GM19238 (cell line): ENCODE results near the gene TMEM204.

ENCODE experiments used
- DNase-seq: peaks from one replicate; pipeline ENCODE4 v3.0.0; 2011; ENCODE audit warnings: low spot score; ENCODE audit not compliant: insufficient read length

The TMEM204 gene

DNA sequence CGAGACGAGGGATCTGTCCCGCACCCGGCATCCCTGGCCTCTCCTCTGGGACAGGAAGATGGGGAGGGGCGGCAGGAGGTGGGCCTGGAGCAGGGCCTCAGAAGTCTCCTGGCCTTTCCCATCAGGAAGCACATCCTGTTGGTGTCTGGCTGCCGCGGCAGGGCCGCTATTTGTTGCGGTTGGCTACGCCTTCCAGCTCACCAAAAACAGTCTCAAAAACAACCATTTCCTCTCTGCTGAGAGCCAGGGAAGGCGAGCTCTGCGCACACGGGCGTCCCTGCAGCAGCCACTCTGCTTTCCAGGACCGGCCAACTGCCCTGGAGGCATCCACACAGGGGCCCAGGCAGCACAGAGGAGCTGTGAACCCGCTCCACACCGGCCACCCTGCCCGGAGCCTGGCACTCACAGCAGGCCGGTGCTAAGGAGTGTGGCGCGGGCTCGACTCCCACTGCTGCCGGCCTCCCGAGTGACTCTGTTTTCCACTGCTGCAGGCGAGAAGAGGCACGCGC, at the start of gene TMEM204:
TSS of gene TMEM204 (plus strand) at position 224 of the 509 bp plus-strand sequence. CDS start 610 bp downstream, outside the sequence.
- DNase-seq, result peak; percentile 43

DNA sequence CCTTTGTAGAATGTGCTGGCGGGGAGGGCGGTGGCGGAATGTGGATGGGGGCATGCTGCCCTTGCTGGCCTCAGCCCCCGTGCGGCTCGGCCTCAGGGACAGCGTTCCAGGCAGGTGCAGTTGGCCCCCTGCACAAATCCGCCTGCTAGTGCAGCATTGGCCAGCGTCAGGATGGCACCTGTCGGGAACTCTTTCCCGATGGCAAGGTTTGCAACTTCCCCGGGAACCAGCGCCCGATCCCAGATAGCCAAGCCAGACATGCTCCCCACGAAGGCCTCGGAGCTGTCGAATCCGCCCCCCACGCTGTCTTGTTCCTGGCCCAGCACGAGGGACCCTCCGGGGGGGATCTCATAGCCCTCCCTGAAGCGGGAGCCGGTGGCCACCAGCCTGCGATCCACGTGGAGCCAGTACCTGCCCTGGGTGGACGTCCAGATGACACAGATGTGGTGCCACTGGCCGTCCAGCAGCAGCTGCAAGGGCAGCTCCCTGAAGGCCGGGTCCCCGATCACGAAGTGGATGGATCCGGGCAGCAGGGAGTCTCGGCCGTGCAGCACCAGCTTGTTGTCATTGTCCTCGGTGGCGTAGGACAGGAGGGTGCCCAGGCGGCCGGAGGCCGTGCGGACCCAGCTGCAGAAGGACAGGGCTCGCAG, 47.5 kb upstream of the TMEM204 start:
- no peak for DNase-seq

DNA sequence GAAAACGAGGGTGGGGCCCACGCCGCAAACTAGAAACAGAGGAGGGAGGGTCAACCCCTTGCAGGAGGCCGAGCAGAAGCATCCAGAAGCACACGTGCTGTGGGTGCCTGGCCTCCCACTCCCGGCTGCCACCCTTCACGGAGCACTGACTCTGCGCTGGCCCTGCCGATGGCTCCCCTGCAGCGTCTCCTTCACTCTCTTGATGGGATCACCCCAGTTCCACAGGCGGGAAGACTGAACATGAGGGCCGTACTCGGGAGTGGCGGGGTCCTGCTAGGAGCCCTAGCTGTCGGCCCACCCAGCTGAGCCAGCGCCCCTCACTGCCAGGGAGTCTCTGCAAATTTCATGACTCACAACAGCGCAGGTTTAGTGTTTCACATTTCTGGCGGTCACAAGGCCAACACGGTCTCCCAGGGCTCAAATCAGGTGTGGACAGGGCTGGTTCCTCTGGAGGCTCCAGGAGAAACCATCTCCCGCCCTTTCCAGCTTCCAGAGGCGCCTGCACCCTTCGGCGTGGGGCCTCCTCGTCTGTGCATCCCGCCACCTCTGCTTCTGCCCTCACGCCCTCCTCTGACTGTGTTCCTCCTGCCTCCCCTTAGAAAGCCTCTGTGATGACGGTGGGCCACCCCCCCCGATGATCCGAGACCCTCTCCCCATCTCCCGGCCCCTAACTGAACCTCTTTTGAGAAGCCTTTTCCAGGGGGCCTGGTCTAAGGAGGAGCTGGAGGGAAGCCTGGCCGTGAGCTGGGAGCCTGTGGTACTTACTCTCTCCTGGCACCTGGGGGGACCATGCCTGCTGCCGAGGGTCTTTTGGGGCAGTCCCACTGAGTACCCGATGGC, 46.7 kb upstream of the TMEM204 start:
- DNase-seq, result no peak

DNA sequence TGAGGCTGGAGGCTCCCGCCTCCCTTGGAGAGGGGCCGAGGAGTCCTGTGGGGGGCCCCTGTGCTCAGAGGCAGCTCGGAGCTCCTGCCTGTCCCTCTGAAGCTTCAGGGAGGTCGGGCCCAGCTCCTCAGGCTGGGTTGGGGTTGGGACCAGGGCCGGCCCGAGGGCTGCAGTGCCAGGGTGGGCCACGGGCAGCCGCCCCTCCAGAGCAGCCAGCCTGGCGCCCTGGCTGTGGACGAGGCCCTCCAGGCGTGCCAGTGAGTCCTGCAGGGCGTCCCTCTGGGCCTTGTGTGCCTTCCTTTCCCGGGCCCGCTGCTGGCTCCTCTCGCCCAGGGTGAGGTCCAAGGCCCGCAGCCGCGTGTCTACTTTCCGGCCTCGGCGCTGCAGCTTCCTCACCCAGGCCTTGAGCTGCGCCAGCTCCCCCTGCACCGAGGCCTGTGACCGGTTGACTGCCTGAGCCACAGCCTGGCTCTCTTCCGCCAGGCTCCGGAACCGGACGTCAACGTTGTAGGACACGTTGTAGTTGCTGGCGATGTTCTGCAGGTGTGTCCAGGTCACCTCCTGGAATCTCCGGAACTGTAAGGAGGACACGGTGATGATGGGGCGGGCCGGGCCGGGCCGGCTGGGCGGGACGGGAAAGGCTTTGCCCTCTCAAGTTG, 45.9 kb upstream of the TMEM204 start:
- no peak for DNase-seq

DNA sequence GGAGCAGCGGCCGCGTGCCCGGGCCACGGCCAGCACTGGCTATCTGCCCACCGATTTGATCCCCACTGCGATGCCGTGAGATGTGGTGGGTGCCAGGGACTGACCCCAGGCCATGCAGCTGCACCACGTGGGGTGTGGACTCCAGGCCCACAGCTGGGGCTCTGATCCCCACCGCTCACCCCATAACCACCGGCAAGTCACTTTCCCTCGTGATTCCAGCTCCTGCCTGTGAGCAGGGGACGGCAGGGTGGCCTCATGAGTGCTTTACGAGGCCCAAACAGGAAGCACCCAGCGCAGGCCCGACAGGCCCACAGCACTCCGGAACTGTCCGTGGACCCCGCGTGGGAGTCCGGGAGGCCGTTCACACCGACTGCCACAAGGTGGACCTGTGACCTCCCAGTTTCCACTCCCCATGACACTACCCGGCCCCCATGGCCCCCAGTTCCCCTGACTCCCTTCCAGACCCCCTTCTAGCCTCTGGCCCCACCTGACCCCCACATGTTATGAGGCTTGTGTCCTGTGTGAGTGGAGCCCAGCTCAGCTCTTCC, 45.3 kb upstream of the TMEM204 start:
- DNase-seq, result no peak

DNA sequence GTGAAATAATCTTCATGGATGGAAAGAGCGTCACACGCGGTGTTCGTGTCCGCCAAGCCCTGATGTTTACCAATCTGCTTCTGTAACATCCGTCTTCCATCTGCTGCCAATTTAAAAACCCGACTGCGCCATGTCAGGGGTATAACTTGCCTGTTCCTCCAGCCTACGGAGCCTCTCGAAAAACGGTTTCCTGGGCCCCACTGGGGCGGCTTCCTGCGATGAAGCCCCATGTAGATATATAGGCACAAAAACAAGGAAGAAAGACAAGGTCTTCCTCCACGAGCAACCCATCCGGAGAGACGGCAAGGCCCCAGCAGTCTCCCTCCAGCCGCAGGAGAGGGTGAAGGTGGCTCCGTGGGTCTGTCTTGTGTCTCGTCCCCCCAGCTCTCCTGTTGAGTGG, 44.8 kb upstream of the TMEM204 start, which contains the start of gene PTX4:
TSS of gene PTX4 (minus strand) at position 326 of the 400 bp plus-strand sequence. CDS start at position 291, 35 bp downstream.
- DNase-seq, result no peak

DNA sequence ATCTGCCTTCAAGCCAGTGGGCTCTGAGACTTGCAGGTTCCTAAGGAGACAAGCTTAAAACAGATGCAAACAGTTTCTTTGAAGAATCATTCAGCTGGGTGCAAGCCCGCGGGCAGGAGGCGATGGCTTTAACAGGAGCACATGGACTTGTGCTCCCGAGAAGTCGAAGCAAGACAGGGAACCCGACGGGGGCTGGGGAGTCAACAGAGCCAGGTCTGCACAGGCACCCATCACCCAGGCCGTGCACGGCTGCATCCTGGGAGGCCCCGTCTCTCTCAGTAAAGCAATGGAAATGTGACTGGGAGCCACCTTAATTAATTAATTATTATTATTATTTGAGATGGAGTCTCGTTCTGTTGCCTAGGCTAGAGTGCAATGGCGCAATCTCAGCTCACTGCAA, 44.4 kb upstream of the TMEM204 start:
- DNase-seq, result no peak

DNA sequence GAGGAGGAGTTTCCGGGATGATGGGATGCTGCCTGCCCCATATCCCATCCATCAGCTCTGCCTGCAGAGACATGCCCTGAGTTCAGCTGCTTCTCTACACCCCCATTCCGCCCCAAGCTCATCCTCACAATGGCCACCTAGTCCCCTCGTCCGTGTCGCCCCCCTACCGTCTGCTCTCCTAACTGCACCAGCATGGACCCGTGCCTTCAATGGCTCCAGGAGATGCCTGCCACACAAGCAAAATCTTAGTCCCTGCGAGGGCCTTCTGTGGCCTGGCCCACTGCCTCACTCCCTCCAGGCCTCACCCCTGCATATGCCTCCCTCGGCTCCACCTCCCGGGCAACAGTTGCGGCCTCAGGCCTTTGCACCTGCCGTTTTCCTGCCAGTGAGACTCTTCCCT, 42.1 kb upstream of the TMEM204 start:
- DNase-seq, result no peak

DNA sequence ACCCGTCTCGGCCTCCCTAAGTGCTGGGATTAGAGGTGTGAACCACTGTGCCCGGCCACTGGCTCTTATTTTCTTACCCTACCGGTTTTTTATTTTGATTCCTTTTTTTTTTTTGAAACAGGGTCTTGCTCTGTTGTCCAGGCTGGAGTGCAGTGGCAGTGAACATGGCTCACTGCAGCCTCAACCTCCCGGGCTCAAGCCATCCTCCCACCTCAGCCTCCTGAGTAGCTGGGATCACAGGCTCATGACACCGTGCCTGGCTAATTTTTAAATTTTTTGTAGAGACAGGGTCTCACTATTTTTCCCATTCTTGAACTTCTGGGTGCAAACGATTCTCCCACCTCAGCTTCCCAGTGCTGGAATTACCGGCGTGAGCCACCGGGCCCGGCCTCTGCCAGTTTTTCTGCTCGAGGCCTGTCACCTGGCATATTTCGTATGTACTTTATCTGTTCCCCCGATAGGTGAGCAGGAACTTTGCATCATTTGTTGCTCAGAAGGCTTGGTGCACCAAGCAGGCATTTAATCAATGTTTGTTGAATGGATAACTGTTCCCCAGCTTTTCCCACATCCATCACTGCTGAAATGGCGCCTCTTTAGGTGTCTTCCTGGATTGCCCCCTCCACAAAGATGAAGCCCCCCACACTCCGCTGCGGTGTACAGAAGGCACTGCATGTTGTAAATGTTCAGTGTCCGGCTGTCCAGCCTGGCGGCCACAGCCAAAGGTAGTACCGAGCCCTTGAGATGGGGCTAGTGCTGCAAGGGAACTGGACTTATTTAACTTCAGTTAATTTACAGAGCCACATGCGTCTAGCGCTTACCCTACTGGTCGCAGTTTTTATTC, 41.2 kb upstream of the TMEM204 start:
- no peak for DNase-seq

DNA sequence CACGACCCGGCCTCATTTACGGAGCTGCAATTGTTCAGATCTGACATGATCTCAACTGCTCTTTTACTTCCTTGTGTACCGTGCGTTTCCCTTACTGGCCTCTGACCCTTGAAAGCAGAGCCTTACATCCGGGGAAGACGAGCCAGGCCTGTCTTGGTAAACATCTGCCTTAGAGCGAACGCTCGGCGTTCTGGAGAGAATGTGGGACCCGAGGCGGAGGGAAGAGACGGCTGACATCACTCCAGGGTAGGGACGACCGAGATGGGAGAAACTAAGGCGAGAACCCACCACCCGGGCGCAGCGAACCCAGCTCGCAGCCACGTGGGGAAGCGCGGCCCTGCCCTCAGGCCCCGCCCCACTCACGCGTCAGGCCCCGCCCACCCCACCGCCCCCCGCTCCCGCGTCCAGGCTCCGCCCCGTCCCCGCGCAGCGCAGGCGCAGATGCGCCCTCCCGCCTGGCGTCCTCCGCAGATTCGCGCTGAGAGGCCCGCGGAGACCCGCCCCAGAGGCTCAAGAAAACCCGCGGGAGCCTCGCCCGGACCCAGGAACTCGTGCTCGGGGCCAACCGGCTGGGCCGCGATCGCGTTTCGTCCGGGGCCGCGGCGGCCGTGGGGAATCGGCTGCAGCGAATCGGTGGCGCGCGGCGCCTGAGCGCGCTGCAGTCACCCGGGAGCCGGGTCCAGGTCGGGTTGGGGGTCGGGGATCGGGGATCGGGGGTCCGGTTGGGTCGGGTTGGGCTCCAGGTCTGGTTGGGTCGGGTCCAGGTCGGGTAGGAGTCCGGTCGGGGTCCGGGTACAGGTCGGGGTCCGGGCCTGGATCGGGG, 40.3 kb upstream of the TMEM204 start, which contains the start of gene TELO2:
TSS of gene TELO2 (plus strand) at position 438 of the 823 bp plus-strand sequence. CDS start 922 bp downstream, outside the sequence.
- peak; percentile 96 for DNase-seq

DNA sequence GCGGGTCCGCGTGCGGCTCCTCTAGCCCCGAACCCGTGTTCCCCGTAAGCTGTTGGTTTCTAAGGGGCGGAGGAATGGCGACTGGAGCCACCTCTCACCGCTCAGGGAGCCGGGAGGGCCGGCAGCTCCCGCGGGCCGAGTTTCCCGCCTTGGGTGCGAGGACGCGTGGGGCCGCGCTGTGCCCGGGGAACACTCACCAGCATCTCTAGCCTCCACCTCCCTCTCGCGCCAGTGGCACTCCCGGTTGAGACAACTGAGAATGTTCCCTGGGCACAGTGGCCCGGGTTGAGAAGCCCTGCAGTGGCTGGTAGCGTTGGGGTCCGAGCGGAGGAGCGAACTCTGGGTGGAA, 39.7 kb upstream of the TMEM204 start:
- DNase-seq, result no peak

DNA sequence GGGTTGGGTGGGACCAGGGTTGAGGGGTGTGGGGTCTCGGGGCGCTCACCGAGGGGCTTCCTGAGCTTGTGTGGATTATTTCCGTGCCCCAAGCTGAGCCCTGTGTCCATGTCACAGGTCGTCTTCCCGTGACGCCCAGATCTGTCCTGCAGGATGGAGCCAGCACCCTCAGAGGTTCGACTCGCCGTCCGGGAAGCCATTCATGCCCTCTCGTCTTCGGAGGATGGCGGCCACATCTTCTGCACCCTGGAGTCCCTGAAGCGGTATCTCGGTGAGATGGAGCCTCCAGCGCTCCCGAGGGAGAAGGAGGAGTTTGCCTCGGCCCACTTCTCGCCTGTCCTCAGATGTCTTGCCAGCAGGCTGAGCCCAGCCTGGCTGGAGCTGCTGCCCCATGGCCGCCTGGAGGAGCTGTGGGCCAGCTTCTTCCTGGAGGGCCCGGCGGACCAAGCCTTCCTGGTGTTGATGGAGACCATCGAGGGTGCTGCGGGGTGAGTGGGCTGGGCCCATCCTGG, 39.3 kb upstream of the TMEM204 start:
- DNase-seq, result no peak

DNA sequence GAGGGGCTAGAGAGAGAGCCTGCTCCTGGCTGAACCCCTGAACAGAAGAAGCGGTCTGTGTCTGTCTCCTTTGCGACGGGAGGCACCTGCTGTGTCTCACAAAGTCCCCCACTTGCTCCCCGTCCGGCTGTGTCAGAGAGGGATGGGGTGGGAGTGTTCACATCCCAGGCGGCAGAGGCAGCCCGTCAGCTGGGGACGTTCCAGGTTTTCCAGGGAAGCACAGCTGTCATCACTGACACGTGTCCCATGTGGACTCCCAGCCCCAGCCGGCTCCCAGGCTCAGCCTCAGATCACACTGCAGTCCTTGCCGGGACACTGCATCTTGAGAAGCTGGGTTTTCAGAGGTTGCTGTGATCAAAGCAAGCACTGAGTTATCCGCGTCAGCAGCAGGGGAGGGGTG, 38.8 kb upstream of the TMEM204 start:
- no peak for DNase-seq

DNA sequence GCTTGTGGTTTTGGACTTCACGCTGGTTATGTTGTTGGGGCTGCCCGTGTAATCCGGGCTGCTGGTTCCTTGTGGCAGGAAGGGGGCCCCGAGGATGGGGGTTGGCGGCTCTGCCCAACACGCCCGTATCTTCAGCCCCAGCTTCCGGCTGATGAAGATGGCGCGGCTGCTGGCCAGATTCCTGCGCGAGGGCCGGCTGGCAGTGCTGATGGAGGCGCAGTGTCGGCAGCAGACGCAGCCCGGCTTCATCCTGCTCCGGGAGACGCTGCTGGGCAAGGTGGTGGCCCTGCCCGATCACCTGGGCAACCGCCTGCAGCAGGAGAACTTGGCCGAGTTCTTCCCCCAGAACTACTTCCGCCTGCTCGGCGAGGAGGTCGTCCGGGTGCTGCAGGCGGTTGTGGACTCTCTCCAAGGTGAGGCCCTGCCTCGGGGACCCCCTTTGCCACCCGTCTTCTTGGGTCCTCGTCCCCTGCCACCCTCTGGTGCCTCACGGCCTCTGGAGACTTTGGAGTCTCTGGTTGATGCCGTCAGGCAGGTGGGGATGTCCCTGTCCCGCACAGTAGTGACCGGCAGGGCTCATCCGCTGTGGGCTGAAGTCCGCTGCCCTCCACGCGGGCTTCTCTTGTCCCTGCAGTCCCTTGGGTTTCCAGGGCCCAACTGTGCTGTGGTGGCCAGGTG, 38.1 kb upstream of the TMEM204 start:
- no peak for DNase-seq

DNA sequence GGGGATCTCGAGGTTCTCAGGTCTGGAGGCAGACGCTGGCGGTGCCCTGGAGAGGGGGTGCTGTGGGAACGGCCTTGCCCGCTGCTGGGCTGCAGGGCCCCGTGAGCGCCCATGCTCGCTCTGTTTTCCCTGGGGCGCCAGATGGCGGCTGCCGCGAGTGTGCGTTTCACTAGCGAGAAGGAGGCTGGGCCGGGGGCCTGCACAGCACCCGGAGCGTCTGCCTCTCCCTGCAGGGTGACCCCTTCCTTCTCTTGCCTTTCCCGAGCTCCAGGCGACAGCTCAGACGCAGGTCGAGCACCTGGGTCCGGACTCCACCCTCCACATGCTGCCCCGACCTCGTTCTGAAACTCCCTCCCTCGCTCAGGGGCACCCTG, 37.6 kb upstream of the TMEM204 start:
- DNase-seq, result no peak

DNA sequence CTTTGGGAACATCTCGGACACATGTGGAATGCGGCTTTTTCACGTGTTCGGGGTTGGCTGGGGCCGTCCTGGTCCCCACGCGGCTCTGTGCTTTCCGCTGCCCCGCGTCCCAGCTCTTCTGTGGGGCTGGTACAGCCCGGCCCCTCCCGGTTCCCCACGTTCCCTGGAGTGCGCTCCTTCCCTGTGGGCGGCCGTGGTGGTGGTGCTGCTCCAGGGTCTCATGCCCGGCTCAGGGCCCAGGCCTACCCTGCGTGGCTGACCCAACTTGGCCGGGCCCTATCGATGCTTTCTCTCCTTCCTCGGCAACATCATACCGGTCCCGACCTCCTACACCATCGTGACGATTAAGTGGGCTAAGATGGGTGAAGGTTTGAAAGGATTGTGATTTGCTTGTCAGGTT, 37.0 kb upstream of the TMEM204 start:
- no peak for DNase-seq

DNA sequence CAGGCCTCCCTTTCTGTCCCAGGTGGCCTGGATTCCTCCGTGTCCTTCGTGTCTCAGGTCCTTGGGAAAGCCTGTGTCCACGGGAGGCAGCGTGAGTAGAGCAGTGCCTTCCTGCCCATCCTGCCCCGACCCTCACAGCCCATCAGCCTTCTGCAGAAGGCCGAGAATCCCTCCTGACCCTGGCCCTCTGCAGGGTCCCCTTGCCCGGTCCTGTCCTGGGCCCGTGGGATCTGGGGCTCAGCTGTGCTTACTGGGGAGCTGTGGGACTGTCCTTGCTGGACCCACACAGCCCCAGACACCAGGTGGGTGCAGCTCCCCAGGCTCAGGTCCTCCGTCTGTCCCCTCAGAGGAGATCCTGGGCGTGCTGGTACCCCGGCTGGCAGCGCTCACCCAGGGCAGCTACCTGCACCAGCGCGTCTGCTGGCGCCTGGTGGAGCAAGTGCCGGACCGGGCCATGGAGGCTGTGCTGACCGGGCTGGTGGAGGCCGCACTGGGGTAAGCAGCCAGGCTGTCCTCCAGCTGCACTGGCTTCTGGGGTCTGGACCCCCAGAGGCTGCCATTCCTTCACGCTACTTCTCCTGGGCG, 36.4 kb upstream of the TMEM204 start:
- DNase-seq, result no peak

DNA sequence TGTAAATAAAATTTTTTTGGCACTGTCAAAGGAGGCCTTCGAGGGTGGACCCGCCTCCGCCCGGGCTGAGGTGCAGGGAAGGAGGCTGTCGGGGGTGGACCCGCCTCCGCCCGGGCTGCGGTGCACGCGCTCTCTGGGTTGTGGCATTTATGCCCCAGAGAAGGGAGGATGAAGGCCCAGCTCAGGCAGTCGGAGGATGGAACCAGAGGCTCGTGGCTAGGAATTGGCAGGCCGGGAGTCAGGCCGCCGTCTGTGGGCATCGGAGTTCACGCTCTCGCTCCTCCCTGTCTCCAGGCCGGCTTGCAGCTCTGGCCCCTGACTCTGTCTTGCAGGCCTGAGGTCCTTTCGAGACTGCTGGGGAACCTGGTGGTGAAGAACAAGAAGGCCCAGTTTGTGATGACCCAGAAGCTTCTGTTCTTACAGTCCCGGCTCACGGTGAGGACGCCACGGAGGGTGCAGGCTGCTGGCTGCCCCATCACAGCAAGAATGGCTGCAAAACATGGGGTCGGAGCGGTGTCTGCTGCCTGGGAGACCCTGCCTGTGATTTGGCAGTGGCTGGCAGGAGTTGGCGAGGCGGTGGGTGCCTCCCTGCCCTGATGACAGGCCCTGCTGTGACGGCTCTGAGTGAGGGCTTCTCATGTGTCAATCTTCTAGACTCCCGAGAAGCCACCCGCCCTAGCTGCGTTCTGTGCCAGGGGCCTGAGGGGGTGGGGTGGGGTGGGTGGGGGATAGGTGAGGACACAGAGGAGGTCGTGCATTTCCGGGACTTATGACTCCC, 34.4 kb upstream of the TMEM204 start:
- no peak for DNase-seq
